ENCODE data around the gene YIPF3.

DNA sequence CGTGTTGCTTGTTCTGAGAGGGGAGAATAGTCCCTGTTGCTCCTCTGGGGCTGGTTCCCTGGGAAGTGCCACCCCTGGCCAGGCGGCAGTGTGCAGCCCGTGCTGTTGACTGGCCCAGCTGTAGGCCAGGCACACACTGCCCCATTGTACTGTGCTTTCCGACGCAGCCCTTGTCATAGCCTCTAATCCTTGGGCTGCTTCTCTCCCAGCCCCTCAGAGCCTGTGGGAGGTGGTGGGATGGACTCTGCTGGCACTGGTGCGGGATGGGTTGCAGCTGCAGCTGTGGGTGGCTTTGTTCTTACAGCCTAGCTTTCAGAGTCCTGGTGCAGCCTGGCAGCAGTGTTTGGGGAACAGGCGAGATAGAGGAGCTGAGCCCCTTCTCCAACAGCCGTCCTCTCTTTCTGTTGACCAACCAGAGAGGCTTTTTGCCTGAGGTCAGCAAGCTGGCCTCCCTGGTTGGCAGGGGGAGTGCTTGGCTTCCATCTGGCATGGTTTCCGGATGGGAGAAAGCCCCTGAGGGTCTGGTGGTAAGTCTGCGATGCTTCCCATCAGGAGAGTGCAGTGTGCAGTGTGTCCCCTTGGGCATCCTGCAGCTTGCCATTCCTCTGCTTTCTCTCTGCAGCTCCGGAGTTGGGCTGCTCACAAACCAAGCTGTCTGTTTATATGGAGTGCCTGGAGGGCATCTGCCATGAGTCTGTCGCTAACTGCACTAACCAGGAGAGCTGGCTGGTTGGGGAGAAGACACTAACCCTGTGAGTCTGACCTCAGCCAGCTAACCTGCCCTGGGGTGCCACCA is 27.3 kb downstream of the YIPF3 start:
- TF ChIP-seq, protein P1, sequence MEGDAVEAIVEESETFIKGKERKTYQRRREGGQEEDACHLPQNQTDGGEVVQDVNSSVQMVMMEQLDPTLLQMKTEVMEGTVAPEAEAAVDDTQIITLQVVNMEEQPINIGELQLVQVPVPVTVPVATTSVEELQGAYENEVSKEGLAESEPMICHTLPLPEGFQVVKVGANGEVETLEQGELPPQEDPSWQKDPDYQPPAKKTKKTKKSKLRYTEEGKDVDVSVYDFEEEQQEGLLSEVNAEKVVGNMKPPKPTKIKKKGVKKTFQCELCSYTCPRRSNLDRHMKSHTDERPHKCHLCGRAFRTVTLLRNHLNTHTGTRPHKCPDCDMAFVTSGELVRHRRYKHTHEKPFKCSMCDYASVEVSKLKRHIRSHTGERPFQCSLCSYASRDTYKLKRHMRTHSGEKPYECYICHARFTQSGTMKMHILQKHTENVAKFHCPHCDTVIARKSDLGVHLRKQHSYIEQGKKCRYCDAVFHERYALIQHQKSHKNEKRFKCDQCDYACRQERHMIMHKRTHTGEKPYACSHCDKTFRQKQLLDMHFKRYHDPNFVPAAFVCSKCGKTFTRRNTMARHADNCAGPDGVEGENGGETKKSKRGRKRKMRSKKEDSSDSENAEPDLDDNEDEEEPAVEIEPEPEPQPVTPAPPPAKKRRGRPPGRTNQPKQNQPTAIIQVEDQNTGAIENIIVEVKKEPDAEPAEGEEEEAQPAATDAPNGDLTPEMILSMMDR (IDR thresholded peaks at IDR 0.05; ENCODE audit: low read depth, low read length), result no peak
- no peak for TF ChIP-seq EZH2phosphoT487 (IDR thresholded peaks at IDR 0.05; ENCODE audit: low read depth)

Data from OCI-LY3 (cell line).